K562 (cell line): Measurements from ENCODE around the gene NOL4L. TPM values are rescaled to one million over a fixed set of nuclear protein-coding genes. Genes with fewer than 3 reads are reported as not detected.
"Not testable (repeated sequence)": the region's sequence is repeated elsewhere in the genome, so short reads cannot be mapped to it uniquely, and the experiment has no call there.

Experiments
- ATAC-seq: fragments of 200-7000 bp; cut with Tn5 transposase; 3 replicates; pipeline ENCODE4 v1.9.1; 2020; ENCODE audit warnings: moderate library complexity
- BruUV-seq: library from RNA; stranded (reverse); fragments of 400-500 nt; replicated peaks from 2 replicates; lab custom pipeline; 2021; lab: Mats Ljungman, UMichigan
- CTCF ChIA-PET: fragments of 300-600 bp; formaldehyde crosslinking; extraction: SDS; loops from one replicate; lab custom pipeline; 2021; ENCODE audit warnings: low intra/inter-chr PET ratio; lab: Yijun Ruan, JAX
- POLR2A ChIA-PET: fragments of 300-600, 350-650 bp; sonication (Branson Sonifier 250); formaldehyde crosslinking; extraction: SDS; loops from one replicate; lab custom pipeline; 2021; ENCODE audit warnings: antibody characterized with exemption, inconsistent platforms; lab: Yijun Ruan, JAX
- DNase-seq, 4 experiments: peaks; one replicate each; pipeline versions ENCODE4 v3.0.0 to v3.0.0-alpha.2; 2011 to 2018; ENCODE audit warnings: low spot score in 3 of 4, mixed read lengths in 3 of 4; ENCODE audit errors: extremely low read depth in 1 of 4
- FAIRE-seq: peaks from 2 replicates; lab custom pipeline; 2011; peaks lifted over from hg19 to GRCh38; lab: Jason Lieb, UNC
- H2AFZ ChIP-seq: 2 replicates; pipeline ENCODE4 v1.6.0; 2011; ENCODE audit warnings: low read depth, low read length, control low read depth, inconsistent platforms
- H3K27ac ChIP-seq: fragments of 200-600 bp; 3 replicates; pipeline ENCODE4 v1.8.0; 2011; ENCODE audit warnings: low read depth, mild to moderate bottlenecking, control low read depth, inconsistent platforms, low read length, moderate library complexity, mixed read lengths; ENCODE audit errors: extremely low read depth
- H3K27me3 ChIP-seq, 2 experiments: fragments of 300-600 bp in 1 of 2; 2 replicates in 1 of 2; 3 replicates in 1 of 2; pipeline versions ENCODE4 v1.6.0 to v1.8.0; 2011; ENCODE audit warnings: inconsistent platforms in 2 of 2, low read length in 2 of 2, mild to moderate bottlenecking in 1 of 2, mixed read lengths in 1 of 2, moderate library complexity in 1 of 2; ENCODE audit not compliant: control insufficient read depth in 2 of 2, insufficient read depth in 2 of 2
- H3K36me3 ChIP-seq: fragments of 300-600 bp; 3 replicates; pipeline ENCODE4 v1.8.0; 2011; ENCODE audit warnings: mild to moderate bottlenecking, low read length, inconsistent platforms; ENCODE audit not compliant: control insufficient read depth, insufficient read depth
- H3K4me1 ChIP-seq, 2 experiments: fragments of 200-600 bp in 1 of 2; replicated peaks in 1 of 2; 2 replicates in 1 of 2; 3 replicates in 1 of 2; pipeline versions ENCODE4 v1.5.1 to v1.8.0; 2011; ENCODE audit warnings: inconsistent platforms in 2 of 2, low read length in 2 of 2, mild to moderate bottlenecking in 1 of 2, mixed read lengths in 1 of 2, moderate library complexity in 1 of 2; ENCODE audit not compliant: control insufficient read depth in 2 of 2, insufficient read depth in 2 of 2
- H3K4me2 ChIP-seq: 2 replicates; pipeline ENCODE4 v1.6.1; 2011; ENCODE audit warnings: low read length, control low read depth, inconsistent platforms, mixed read lengths; ENCODE audit not compliant: insufficient read depth
- H3K4me3 ChIP-seq: fragments of 200-600 bp; sonication (generic), shearing (Covaris generic); 2 replicates; pipeline ENCODE4 v1.5.1; 2016; ENCODE audit warnings: control low read depth, inconsistent platforms
- H3K79me2 ChIP-seq: fragments of 200-600 bp; 3 replicates; pipeline ENCODE4 v1.8.0; 2011; ENCODE audit warnings: low read length, inconsistent platforms; ENCODE audit not compliant: control insufficient read depth, insufficient read depth
- H3K9ac ChIP-seq, 2 experiments: 2 replicates each; pipeline versions ENCODE4 v1.6.0 to v1.6.1; 2011; ENCODE audit warnings: low read depth in 2 of 2, low read length in 2 of 2, control low read depth in 1 of 2, inconsistent platforms in 1 of 2, mild to moderate bottlenecking in 1 of 2, mixed read lengths in 1 of 2; ENCODE audit not compliant: insufficient read depth in 1 of 2
- H3K9me1 ChIP-seq: one replicate; pipeline ENCODE4 v1.6.0; 2011; ENCODE audit warnings: inconsistent platforms, mild to moderate bottlenecking, low read length, moderate library complexity; ENCODE audit not compliant: control insufficient read depth, insufficient read depth
- H3K9me3 ChIP-seq: replicated peaks from 2 replicates; pipeline ENCODE4 v1.5.1; 2011; ENCODE audit warnings: low read depth, low read length, inconsistent platforms; ENCODE audit not compliant: control insufficient read depth, insufficient read depth
- H4K20me1 ChIP-seq: replicated peaks from 2 replicates; pipeline ENCODE4 v1.6.1; 2011; ENCODE audit warnings: low read length, inconsistent platforms, mixed read lengths; ENCODE audit not compliant: control insufficient read depth, insufficient read depth
- NR0B1 ChIP-seq: fragments of 450-650 bp; IDR thresholded peaks from one replicate; pipeline ENCODE4 v1.6.1; 2018; ENCODE audit warnings: mild to moderate bottlenecking, moderate library complexity; ENCODE audit not compliant: partially characterized antibody
- ZKSCAN1 ChIP-seq: fragments of 150-350 bp; IDR thresholded peaks from 2 replicates; pipeline ENCODE4 v1.6.1; 2016; ENCODE audit warnings: low read depth, low read length
- ZNF121 ChIP-seq: sonication (generic); formaldehyde crosslinking; conservative IDR thresholded peaks from 2 replicates; pipeline ENCODE4 v1.8.0; 2022; ENCODE audit warnings: missing genetic modification reagents
- WGBS: fragments of 100-300 bp; shearing (Covaris generic); methylation state at CpG from one replicate; pipeline ENCODE4 v1.1.6; 2016; ENCODE audit warnings: low coverage, mixed read lengths; ENCODE audit not compliant: insufficient coverage; ENCODE audit errors: missing lambda C conversion rate; 5-methylcytosine and 5-hydroxymethylcytosine counted together
- in situ Hi-C: fragments of 300-500 bp; cut with MboI; formaldehyde crosslinking; loops from 4 replicates; pipeline ENCODE4 v1.15.0; 2018; ENCODE audit warnings: inconsistent platforms, mixed read lengths
- intact Hi-C: fragments of 100-400 bp; cut with micrococcal nuclease; formaldehyde crosslinking; loops from 2 replicates; pipeline ENCODE4 v1.14.2; 2022
- polyA plus RNA-seq, 8 experiments: library from polyadenylated mRNA; depleted of rRNA in 4 of 8; stranded (reverse) in 5 of 8; unstranded in 3 of 8; fragments of >200 nt; fragmentation: Nextera tagmentation in 2 of 8; fragmentation: Illumina TruSeq in 1 of 8; extraction: Ambion mirVana in 2 of 8; extraction: Trizol in 1 of 8; gene quantifications; 2 replicates each; pipeline versions ENCODE4 v1.2.1 to v1.2.3, GENCODE V29; 2011 to 2014; ENCODE audit warnings: inconsistent platforms in 1 of 8, missing spikeins in 1 of 8
- total RNA-seq, 7 experiments: library from RNA; depleted of rRNA in 6 of 7; stranded (reverse); fragments of >200 nt in 6 of 7; fragmentation: Illumina TruSeq in 2 of 7; extraction: Trizol in 2 of 7; gene quantifications; 2 replicates each; pipeline versions ENCODE4 v1.2.1 to v1.2.3, GENCODE V29; 2011 to 2021; ENCODE audit warnings: low replicate concordance in 1 of 7

The NOL4L gene
- total and polyA plus RNA-seq, 9 of the 15 experiments (the other 6 are each of a cell fraction or from before 2014, with no cell fraction given) = 5.1 to 36.2 (median 13.6) TPM

DNA sequence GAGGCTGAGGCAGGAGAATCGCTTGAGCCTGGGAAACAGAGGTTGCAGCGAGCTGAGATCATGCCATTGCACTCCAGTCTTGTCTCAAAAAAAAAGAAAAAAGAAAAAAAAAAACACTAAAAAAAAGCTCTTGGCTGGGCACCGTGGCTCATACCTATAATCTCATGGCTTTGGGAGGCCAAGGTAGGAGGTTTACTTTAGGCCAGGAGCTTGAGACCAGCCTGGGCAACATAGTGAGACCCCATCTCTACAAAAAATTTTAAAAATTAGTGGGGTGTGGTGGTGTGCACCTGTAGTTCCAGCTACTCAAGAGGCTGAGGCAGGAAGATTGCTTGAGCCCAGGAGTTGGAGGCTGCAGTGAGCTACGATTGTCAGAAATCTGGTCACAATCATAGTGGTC, 7.5 kb upstream of the NOL4L start:
- H3K9ac ChIP-seq, ATAC-seq, H2AFZ ChIP-seq, DNase-seq, H3K4me1 ChIP-seq, H3K27ac ChIP-seq, in situ Hi-C loops, H3K27me3 ChIP-seq, H3K4me3 ChIP-seq, H3K9me3 ChIP-seq, CTCF ChIA-PET, H4K20me1 ChIP-seq, H3K79me2 ChIP-seq, intact Hi-C loops, BruUV-seq, H3K36me3 ChIP-seq, H3K9me1 ChIP-seq, FAIRE-seq, H3K4me2 ChIP-seq: not testable (repeated sequence)
- 89% methylated on average over 2 of the region's 4 CpGs for WGBS
- POLR2A ChIA-PET = interaction anchor here (0.6 kb wide), 1 partner anchor 66 kb away, joined by 4 read pairs; no protein-coding TSS in a partner anchor
- TF ChIP-seq ZNF121 (CRISPR knock-in tag) = peak; percentile 73

GRCh38 chr20:32592022-32592421, 6.9 kb upstream of the NOL4L start:
- CTCF ChIA-PET = no interaction called here
- Histone ChIP-seq H3K27me3 (no peaks in the 10 kb centered on the region), H3K9ac (0 out of 4 replicates have a peak overlapping the region, but pooled peaks of 1 of the 2 experiments have one; percentile 13), H4K20me1 (0 out of 2 replicates have a peak, but pooled peaks cover 4% of the 10 kb centered on the region), H3K79me2 (no peaks in the 10 kb centered on the region), H3K4me2 (no peak overlapping the region), H3K9me3 (no peaks in the 10 kb centered on the region), H3K27ac (no peak overlapping the region), H2AFZ (no peak overlapping the region), H3K36me3 (0 out of 3 replicates have a peak, but pooled peaks cover 6% of the 10 kb centered on the region), H3K9me1 (peaks cover 4% of the 10 kb centered on the region), H3K4me3 (no peak overlapping the region), H3K4me1 (peaks cover 6% of the 10 kb centered on the region in 2 experiments; a peak in 4 of 5 replicates)
- TF ChIP-seq NR0B1 (no peak), ZKSCAN1 (peak; percentile 89)
- FAIRE-seq (no peak), ATAC-seq (no peak), DNase-seq (no peak)
- BruUV-seq = no TSS peak
- POLR2A ChIA-PET = interaction anchor here (0.6 kb wide), 1 partner anchor 37 kb away, joined by 4 read pairs; no protein-coding TSS in a partner anchor
- 60% methylated on average over 2 of the region's 3 CpGs for WGBS
- in situ Hi-C loops = no loop called here
- intact Hi-C loops = no loop called here
